ENCODE data around the gene ACER2. TPM values are rescaled to one million over a fixed set of nuclear protein-coding genes. Genes with fewer than 3 reads are reported as not detected.

Gene ACER2
- total RNA-seq, 4 donors from 2014 or later: 29.4 to 46.7 (median 32.5) TPM

DNA sequence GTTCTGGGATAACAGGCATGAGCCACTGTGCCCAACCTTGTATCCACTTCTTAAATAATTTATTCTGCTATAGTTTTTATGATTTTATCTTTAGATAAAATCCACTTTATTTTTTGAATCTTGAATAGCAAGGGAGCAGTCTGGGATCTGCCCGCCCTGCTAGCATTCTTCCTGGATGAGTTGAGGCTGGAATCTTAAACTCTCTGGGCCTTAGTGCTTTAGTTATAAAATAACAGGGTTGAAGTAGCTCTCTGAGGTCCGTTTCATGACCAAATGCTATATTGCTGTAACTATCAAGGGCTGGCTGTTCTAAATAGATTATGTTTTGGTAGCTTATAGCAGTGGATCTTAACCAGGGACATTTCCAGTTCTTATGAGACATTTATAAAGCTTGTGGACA lies 20.8 kb downstream of the ACER2 start:
- no peak for TF ChIP-seq CTCF (IDR thresholded peaks at IDR 0.05; ENCODE audit: low read depth)

- no peak for TF ChIP-seq CTCF (IDR thresholded peaks at IDR 0.05; ENCODE audit: low read depth)
Measured at GRCh38 chr9:19430201-19430760, 21.5 kb downstream of the ACER2 start.

GRCh38 chr9:19431361-19432171 lies 22.8 kb downstream of the ACER2 start:
- no peak for TF ChIP-seq CTCF (IDR thresholded peaks at IDR 0.05; ENCODE audit: low read depth)

DNA sequence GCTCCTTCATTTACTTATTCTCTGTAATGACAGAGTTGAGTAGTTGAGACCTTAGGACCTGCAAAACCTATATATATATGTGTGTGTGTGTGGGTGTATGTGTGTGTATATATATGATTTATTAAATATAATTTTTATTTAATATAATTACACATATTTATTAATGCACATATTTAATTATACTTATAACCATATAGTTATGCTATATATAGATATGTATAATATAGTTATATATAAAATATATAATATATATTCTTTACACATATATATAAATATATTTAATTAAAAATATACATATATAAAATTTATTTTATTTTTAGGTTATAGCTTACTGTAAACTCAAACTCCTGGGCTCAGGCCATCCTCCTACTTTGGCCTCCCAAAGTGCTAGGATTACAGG lies 23.7 kb downstream of the ACER2 start:
- TF ChIP-seq CTCF (IDR thresholded peaks at IDR 0.05; ENCODE audit: low read depth): no peak

DNA sequence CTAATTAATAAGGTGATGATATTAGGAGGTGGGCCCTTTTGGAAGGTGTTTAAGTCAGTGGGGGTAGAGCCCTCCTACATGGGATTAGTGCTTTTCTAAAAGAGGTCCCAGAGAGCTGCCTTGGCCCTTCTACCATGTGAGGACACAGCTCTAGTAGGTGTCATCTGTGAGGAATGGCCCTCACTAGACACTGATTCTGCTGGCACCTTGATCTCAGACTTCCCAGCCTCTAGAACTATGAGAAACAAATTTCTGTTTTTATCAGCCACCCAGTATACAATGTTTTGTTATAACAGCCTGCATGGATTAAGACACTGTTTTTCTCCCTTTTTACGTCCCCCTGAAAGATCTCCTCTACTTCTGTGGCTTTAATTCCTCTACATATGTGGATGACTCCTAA lies 31.6 kb downstream of the ACER2 start:
- TF ChIP-seq CTCF (IDR thresholded peaks at IDR 0.05; ENCODE audit: low read depth): no peak

DNA sequence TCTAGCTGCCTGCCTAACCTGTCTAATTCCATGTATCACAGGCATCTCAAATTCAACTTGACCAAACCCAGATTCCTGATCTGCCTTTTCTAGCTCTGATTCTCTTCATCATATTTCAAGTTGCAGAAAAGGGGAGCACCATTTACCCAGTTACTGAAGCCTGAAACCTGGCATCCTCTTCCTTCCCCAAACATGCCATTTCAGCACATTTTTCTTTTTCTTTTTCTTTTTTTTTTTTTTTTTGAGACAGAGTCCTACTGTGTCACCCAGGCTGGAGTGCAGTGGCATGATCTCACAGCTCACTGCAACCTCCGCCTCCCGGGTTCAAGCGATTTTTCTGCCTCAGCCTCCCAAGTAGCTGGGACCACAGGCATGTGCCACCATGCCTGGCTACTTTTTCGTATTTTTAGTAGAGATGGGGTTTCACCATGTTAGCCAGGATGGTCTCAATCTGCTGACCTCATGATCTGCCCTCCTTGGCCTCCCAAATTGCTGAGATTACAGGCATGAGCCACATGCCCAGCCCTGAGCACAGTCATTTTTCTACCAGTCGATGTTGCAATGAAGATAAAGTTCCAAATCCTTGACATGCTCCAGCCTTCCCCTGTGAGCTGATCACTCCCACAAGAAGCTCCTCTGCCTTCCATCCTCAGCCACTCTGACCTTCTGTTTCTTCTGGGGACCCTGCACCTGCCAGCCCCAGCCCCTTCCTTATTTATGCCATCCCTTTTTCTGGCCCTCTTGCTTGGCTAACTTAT lies 32.2 kb downstream of the ACER2 start:
- TF ChIP-seq CTCF (IDR thresholded peaks at IDR 0.05; ENCODE audit: low read depth): no peak

- TF ChIP-seq CTCF (IDR thresholded peaks at IDR 0.05; ENCODE audit: low read depth): no peak
Measured at GRCh38 chr9:19441730-19442129, 32.9 kb downstream of the ACER2 start.

Data from subcutaneous adipose tissue (tissue), 4 donors.